Right kidney (tissue), 1 donor: ENCODE measurements around the gene SLC4A8.
A peak's percentile ranks its signal among the peaks of the same experiment; 100 is the strongest.

ENCODE experiments used
- DNase-seq: peaks from one replicate; pipeline ENCODE4 v3.0.0-alpha.2; 2016

SLC4A8 gene

GRCh38 chr12:51395283-51396230, 29.1 kb upstream of the SLC4A8 start:
- DNase-seq: no peak

- DNase-seq: no peak
Measured at GRCh38 chr12:51397670-51398069, 27.0 kb upstream of the SLC4A8 start.

- no peak for DNase-seq
Measured at GRCh38 chr12:51399891-51400290, 24.7 kb upstream of the SLC4A8 start.

- no peak for DNase-seq
Measured at GRCh38 chr12:51401020-51401419, 23.6 kb upstream of the SLC4A8 start.

- no peak for DNase-seq
Measured at GRCh38 chr12:51401486-51401885, 23.1 kb upstream of the SLC4A8 start.

- no peak for DNase-seq
Measured at GRCh38 chr12:51401900-51402299, 22.7 kb upstream of the SLC4A8 start.

- DNase-seq: no peak
Measured at GRCh38 chr12:51403159-51403558, 21.5 kb upstream of the SLC4A8 start.

GRCh38 chr12:51403681-51404136, 20.9 kb upstream of the SLC4A8 start:
- no peak for DNase-seq

GRCh38 chr12:51404627-51405026, 20.0 kb upstream of the SLC4A8 start:
- DNase-seq: no peak

GRCh38 chr12:51405801-51406207, 18.8 kb upstream of the SLC4A8 start:
- DNase-seq: no peak

GRCh38 chr12:51406290-51406689, 18.3 kb upstream of the SLC4A8 start:
- no peak for DNase-seq

- no peak for DNase-seq
Measured at GRCh38 chr12:51406859-51407258, 17.8 kb upstream of the SLC4A8 start.

- DNase-seq: no peak
Measured at GRCh38 chr12:51407604-51408003, 17.0 kb upstream of the SLC4A8 start.

GRCh38 chr12:51409846-51410245, 14.8 kb upstream of the SLC4A8 start:
- no peak for DNase-seq

GRCh38 chr12:51413149-51413548, 11.5 kb upstream of the SLC4A8 start:
- DNase-seq: no peak

GRCh38 chr12:51413791-51414190, 10.8 kb upstream of the SLC4A8 start:
- no peak for DNase-seq

- no peak for DNase-seq
Measured at GRCh38 chr12:51415931-51416330, 8.7 kb upstream of the SLC4A8 start.

GRCh38 chr12:51417826-51418225, 6.8 kb upstream of the SLC4A8 start:
- no peak for DNase-seq

- no peak for DNase-seq
Measured at GRCh38 chr12:51419425-51420193, 5.0 kb upstream of the SLC4A8 start.

GRCh38 chr12:51421266-51421884, 3.3 kb upstream of the SLC4A8 start:
- peak; percentile 34 for DNase-seq

GRCh38 chr12:51424094-51424661, 453 bp upstream of the SLC4A8 start:
- DNase-seq: no peak

- DNase-seq: no peak
Measured at GRCh38 chr12:51428256-51428655, 3.6 kb downstream of the SLC4A8 start.

- no peak for DNase-seq
Measured at GRCh38 chr12:51429700-51430099, 5.1 kb downstream of the SLC4A8 start.
